ENCODE results near the gene ZWILCH.

DNA sequence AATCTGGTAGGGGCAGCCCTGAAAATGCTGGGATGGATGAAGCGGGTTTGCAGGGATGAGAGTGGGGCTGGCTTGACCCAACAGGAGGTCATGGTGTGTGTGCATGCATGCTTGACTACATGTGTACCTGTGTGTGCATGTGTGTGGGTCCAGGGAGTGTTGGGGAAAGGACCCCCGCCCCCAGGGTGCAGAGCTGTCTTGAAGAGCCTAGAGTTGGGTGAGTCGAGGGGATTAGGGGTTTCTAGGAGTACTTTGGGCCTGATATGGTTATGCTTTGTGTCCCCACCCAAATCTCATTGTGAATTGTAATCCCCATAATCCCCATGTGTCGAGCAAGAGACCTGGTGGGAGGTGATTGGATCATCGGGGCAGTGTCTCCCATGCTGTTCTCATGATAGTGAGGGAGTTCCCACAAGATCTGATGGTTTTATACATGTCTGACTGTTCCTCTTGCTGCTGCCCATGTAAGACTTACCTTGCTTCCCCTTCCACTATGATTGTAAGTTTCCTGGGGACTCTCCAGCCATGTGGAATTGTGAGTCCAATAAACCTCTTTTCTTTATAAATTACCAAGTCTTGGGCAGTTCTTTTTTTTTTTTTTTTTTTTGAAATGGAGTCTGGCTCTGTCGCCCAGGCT is 65.8 kb downstream of the ZWILCH start:
- TF ChIP-seq, protein P1, sequence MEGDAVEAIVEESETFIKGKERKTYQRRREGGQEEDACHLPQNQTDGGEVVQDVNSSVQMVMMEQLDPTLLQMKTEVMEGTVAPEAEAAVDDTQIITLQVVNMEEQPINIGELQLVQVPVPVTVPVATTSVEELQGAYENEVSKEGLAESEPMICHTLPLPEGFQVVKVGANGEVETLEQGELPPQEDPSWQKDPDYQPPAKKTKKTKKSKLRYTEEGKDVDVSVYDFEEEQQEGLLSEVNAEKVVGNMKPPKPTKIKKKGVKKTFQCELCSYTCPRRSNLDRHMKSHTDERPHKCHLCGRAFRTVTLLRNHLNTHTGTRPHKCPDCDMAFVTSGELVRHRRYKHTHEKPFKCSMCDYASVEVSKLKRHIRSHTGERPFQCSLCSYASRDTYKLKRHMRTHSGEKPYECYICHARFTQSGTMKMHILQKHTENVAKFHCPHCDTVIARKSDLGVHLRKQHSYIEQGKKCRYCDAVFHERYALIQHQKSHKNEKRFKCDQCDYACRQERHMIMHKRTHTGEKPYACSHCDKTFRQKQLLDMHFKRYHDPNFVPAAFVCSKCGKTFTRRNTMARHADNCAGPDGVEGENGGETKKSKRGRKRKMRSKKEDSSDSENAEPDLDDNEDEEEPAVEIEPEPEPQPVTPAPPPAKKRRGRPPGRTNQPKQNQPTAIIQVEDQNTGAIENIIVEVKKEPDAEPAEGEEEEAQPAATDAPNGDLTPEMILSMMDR (IDR thresholded peaks at IDR 0.05; ENCODE audit: insufficient read depth, low read length), result no peak
- TF ChIP-seq GABPA (IDR thresholded peaks at IDR 0.05; ENCODE audit: low read depth), result no peak
